Muscle of leg (tissue), 11 donors: ENCODE data around the gene FHIT. TPM values are rescaled to one million over a fixed set of nuclear protein-coding genes. Genes with fewer than 3 reads are reported as not detected.

Source experiments
- DNase-seq: peaks from one replicate; pipeline ENCODE4 v3.0.0; 2013
- H3K27ac ChIP-seq: one replicate; pipeline ENCODE4 v1.5.1; 2013; ENCODE audit warnings: mild to moderate bottlenecking, low read length, control low read depth
- H3K27me3 ChIP-seq: one replicate; pipeline ENCODE4 v1.6.1; 2013; ENCODE audit warnings: low read length; ENCODE audit not compliant: control insufficient read depth, insufficient read depth
- H3K36me3 ChIP-seq: one replicate; pipeline ENCODE4 v1.6.1; 2013; ENCODE audit warnings: low read length; ENCODE audit not compliant: control insufficient read depth, insufficient read depth
- H3K4me1 ChIP-seq: one replicate; pipeline ENCODE4 v1.6.1; 2013; ENCODE audit warnings: low read length; ENCODE audit not compliant: control insufficient read depth, insufficient read depth
- H3K4me3 ChIP-seq: one replicate; pipeline ENCODE4 v1.5.1; 2013; ENCODE audit warnings: low read length, control low read depth
- H3K9me3 ChIP-seq: replicated peaks from 2 replicates; pipeline ENCODE4 v1.6.1; 2013; ENCODE audit warnings: low read depth, low read length; ENCODE audit not compliant: control insufficient read depth
- WGBS: methylation state at CpG from one replicate; pipeline ENCODE4 v1.1.5; 2013; ENCODE audit warnings: missing lambda C conversion rate; ENCODE audit not compliant: insufficient coverage; 5-methylcytosine and 5-hydroxymethylcytosine counted together
- polyA plus RNA-seq, 8 donors: library from polyadenylated mRNA; unstranded; fragments of 120-200 nt; gene quantifications; one replicate each; pipeline versions ENCODE4 v1.2.1 to v1.2.3, GENCODE V29; 2013; ENCODE audit warnings: inconsistent platforms in 1 of 8, low replicate concordance in 1 of 8; ENCODE audit not compliant: insufficient read length in 8 of 8, insufficient read depth in 1 of 8
- total RNA-seq: library from RNA; stranded (reverse); fragments of 120-200 nt; gene quantifications from one replicate; pipeline ENCODE4 v1.2.4, GENCODE V29; 2013

Gene FHIT
- total and polyA plus RNA-seq, 9 donors: 4.1 to 8.0 (median 5.3) TPM

GRCh38 chr3:60344340-60344739 lies 906.9 kb downstream of the FHIT start:
- no peak for DNase-seq
- H3K4me3 ChIP-seq: no peak overlapping the region
- no peak overlapping the region for H3K27ac ChIP-seq
- no peaks in the 10 kb centered on the region for H3K9me3 ChIP-seq
- no CpG with 5 or more reads among the region's 3 CpGs for WGBS
- H3K27me3 ChIP-seq: no peaks in the 10 kb centered on the region
- no peaks in the 10 kb centered on the region for H3K36me3 ChIP-seq
- no peaks in the 10 kb centered on the region for H3K4me1 ChIP-seq

- Histone ChIP-seq H3K27ac (no peak overlapping the region), H3K27me3 (no peaks in the 10 kb centered on the region), H3K4me1 (no peaks in the 10 kb centered on the region), H3K36me3 (no peaks in the 10 kb centered on the region), H3K9me3 (no peaks in the 10 kb centered on the region), H3K4me3 (no peak overlapping the region)
- 60% methylated on average over 1 of the region's 2 CpGs for WGBS
- DNase-seq: no peak
Measured at GRCh38 chr3:60343831-60344230, 907.4 kb downstream of the FHIT start.

GRCh38 chr3:60339304-60339703 lies 911.9 kb downstream of the FHIT start:
- Histone ChIP-seq H3K4me1 (no peaks in the 10 kb centered on the region), H3K27ac (no peak overlapping the region), H3K9me3 (no peaks in the 10 kb centered on the region), H3K4me3 (no peak overlapping the region), H3K27me3 (no peaks in the 10 kb centered on the region), H3K36me3 (no peaks in the 10 kb centered on the region)
- 50% methylated on average over 1 of the region's 6 CpGs for WGBS
- DNase-seq: no peak

- no peak overlapping the region for H3K4me3 ChIP-seq
- H3K27me3 ChIP-seq: no peaks in the 10 kb centered on the region
- H3K4me1 ChIP-seq: no peaks in the 10 kb centered on the region
- WGBS: 83% methylated on average over 2 of the region's 2 CpGs
- DNase-seq: no peak
- no peaks in the 10 kb centered on the region for H3K9me3 ChIP-seq
- no peak overlapping the region for H3K27ac ChIP-seq
- H3K36me3 ChIP-seq: no peaks in the 10 kb centered on the region
Measured at GRCh38 chr3:60337421-60337820, 913.8 kb downstream of the FHIT start.

DNA sequence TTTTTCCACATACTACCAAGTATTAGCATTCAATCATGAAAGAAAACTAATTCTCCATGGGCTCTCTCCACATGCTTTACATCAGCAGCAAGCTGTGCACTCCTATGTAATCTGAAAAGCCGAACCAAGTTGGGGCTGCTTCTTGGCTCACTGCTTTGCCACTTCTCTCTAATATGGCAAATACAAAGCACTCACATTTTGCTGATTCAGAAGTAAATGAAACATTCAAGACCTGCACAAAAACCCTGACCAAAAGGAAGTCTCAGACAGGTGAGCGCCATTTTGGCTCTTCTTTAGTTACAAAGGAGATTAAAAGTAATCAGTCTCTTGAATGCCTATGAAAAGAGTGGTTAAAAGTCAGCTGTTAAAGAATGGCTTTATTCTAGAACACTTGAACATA lies 915.2 kb downstream of the FHIT start:
- Histone ChIP-seq H3K9me3 (no peaks in the 10 kb centered on the region), H3K4me1 (no peaks in the 10 kb centered on the region), H3K27ac (no peak overlapping the region), H3K4me3 (no peak overlapping the region), H3K36me3 (no peaks in the 10 kb centered on the region), H3K27me3 (no peaks in the 10 kb centered on the region)
- peak; percentile 12 for DNase-seq
- WGBS: no CpG with 5 or more reads among the region's 2 CpGs

- Histone ChIP-seq H3K4me1 (no peaks in the 10 kb centered on the region), H3K27me3 (no peaks in the 10 kb centered on the region), H3K9me3 (no peaks in the 10 kb centered on the region), H3K4me3 (no peak overlapping the region), H3K36me3 (no peaks in the 10 kb centered on the region), H3K27ac (no peak overlapping the region)
- DNase-seq: no peak
- WGBS: 50% methylated on average over 1 of the region's 1 CpG
Measured at GRCh38 chr3:60333710-60334109, 917.5 kb downstream of the FHIT start.

- DNase-seq: no peak
Measured at GRCh38 chr3:60330107-60330506, 921.1 kb downstream of the FHIT start.

GRCh38 chr3:60325610-60326170 lies 925.6 kb downstream of the FHIT start:
- H3K27me3 ChIP-seq: no peaks in the 10 kb centered on the region

More at GRCh38 chr3:60330107-60330506, 921.1 kb downstream of the FHIT start:
- no peak overlapping the region for H3K4me3 ChIP-seq
- no peaks in the 10 kb centered on the region for H3K4me1 ChIP-seq
- H3K27ac ChIP-seq: no peak overlapping the region
- 57% methylated on average over 5 of the region's 6 CpGs for WGBS
- no peaks in the 10 kb centered on the region for H3K9me3 ChIP-seq
- H3K36me3 ChIP-seq: no peaks in the 10 kb centered on the region
- no peaks in the 10 kb centered on the region for H3K27me3 ChIP-seq

DNA sequence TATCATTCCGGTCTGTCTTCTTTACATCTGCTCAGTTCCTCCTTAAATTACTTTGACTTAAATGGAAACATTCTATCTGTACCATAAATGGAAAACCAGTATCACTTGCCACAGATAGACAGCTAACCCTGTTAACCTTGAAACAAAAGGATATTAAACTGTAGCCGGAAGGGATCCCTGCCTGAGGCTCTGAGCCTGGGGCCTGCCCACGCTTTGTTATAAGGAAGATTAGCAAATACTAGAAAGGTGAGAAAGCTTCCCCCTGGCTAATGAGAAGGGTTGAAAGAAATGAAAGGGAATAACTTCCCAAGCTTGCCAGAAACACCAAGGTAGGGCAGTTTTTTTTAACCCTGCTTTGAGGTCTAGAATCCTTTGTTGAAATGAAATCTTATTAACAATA lies 927.6 kb downstream of the FHIT start:
- Histone ChIP-seq H3K9me3 (no peaks in the 10 kb centered on the region), H3K4me3 (no peak overlapping the region), H3K27ac (no peak overlapping the region), H3K27me3 (no peaks in the 10 kb centered on the region), H3K4me1 (no peaks in the 10 kb centered on the region), H3K36me3 (no peaks in the 10 kb centered on the region)
- no peak for DNase-seq
- WGBS: 100% methylated on average over 1 of the region's 3 CpGs

More at GRCh38 chr3:60325610-60326170, 925.6 kb downstream of the FHIT start:
- Histone ChIP-seq H3K9me3 (no peaks in the 10 kb centered on the region), H3K36me3 (no peaks in the 10 kb centered on the region), H3K4me1 (no peaks in the 10 kb centered on the region), H3K4me3 (no peak overlapping the region), H3K27ac (no peak overlapping the region)
- WGBS: no CpG with 5 or more reads among the region's 5 CpGs
- DNase-seq: no peak

- no peak overlapping the region for H3K4me3 ChIP-seq
- H3K36me3 ChIP-seq: no peaks in the 10 kb centered on the region
- WGBS: 86% methylated on average over 3 of the region's 7 CpGs
- no peaks in the 10 kb centered on the region for H3K27me3 ChIP-seq
- H3K4me1 ChIP-seq: no peaks in the 10 kb centered on the region
- no peaks in the 10 kb centered on the region for H3K9me3 ChIP-seq
- DNase-seq: no peak
- no peak overlapping the region for H3K27ac ChIP-seq
Measured at GRCh38 chr3:60323180-60323579, 928.1 kb downstream of the FHIT start.

GRCh38 chr3:60322298-60322856 lies 928.9 kb downstream of the FHIT start:
- no peak for DNase-seq
- H3K4me3 ChIP-seq: no peak overlapping the region
- no peaks in the 10 kb centered on the region for H3K36me3 ChIP-seq
- no peaks in the 10 kb centered on the region for H3K9me3 ChIP-seq
- H3K27me3 ChIP-seq: no peaks in the 10 kb centered on the region
- WGBS: no CpG with 5 or more reads among the region's 4 CpGs
- H3K4me1 ChIP-seq: no peaks in the 10 kb centered on the region
- no peak overlapping the region for H3K27ac ChIP-seq
